WTC11 (cell line): ENCODE measurements around the gene SLC39A3.

ENCODE experiments used
- CTCF ChIP-seq: fragments of 200-600 bp; IDR thresholded peaks from 2 replicates; pipeline ENCODE4 v1.8.0; 2022; ENCODE audit warnings: antibody characterized with exemption
- FOXP1 ChIP-seq: sonication (generic); formaldehyde crosslinking; IDR thresholded peaks from 2 replicates; pipeline ENCODE4 v1.8.0; 2022; ENCODE audit warnings: missing genetic modification reagents, mild to moderate bottlenecking, moderate library complexity, borderline replicate concordance

- TF ChIP-seq CTCF, result no peak
- no peak for TF ChIP-seq FOXP1 (CRISPR knock-in tag)
Measured at GRCh38 chr19:2782329-2782935, 42.6 kb upstream of the SLC39A3 start.
